Measurements from ENCODE around the gene HSPA2. TPM values are rescaled to one million over a fixed set of nuclear protein-coding genes. Genes with fewer than 3 reads are reported as not detected.

HSPA2 gene
- total and polyA plus RNA-seq, 2 experiments from 2014 or later, result 0.93 to 2.4 TPM

DNA sequence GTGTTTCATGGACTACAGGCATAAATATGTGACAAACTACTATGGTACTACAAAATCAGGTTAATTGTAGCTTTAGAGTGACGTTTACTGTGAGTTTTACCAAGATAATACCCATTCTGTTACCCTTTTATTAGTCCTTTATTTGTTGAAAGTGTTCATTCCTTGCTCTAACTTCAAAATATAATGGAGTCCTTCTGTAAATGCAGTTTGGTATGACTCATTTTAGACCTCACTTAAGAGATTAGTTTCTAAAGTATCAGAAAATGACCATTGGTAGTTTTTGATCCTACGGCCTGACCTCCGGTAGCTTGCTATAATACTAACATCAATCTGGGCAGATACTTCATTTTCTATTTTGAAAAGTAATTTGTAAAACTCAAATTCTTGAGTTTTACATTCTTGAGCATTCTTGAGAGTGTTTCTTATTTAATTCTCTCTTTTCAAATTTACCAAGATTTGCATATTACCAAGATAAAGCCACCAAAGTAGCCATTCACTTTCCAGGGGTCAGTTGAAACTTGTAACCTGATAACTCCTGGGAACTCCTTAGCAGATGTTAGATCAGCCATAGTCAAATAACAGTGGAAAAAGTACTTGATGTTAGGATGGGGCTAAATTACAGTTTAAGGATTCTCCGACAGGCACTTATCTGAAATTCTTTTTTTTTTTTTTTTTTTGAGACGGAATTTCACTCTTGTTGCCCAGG, 4.2 kb downstream of the HSPA2 start:
- DNase-seq (ENCODE audit: low read depth in 1 of 2, low spot score in 1 of 2), result no peak
- no peaks in the 10 kb centered on the region for H3K36me3 ChIP-seq
- H3K4me3 ChIP-seq, result no peak overlapping the region
- H3K4me1 ChIP-seq (ENCODE audit: low read depth), result no peaks in the 10 kb centered on the region
- peaks cover 15% of the 10 kb centered on the region for H3K27me3 ChIP-seq
- TF ChIP-seq, protein P1, sequence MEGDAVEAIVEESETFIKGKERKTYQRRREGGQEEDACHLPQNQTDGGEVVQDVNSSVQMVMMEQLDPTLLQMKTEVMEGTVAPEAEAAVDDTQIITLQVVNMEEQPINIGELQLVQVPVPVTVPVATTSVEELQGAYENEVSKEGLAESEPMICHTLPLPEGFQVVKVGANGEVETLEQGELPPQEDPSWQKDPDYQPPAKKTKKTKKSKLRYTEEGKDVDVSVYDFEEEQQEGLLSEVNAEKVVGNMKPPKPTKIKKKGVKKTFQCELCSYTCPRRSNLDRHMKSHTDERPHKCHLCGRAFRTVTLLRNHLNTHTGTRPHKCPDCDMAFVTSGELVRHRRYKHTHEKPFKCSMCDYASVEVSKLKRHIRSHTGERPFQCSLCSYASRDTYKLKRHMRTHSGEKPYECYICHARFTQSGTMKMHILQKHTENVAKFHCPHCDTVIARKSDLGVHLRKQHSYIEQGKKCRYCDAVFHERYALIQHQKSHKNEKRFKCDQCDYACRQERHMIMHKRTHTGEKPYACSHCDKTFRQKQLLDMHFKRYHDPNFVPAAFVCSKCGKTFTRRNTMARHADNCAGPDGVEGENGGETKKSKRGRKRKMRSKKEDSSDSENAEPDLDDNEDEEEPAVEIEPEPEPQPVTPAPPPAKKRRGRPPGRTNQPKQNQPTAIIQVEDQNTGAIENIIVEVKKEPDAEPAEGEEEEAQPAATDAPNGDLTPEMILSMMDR (IDR thresholded peaks at IDR 0.05; ENCODE audit: low read depth, low read length), result no peak
- no peak overlapping the region for H3K27ac ChIP-seq
- H3K9me3 ChIP-seq (ENCODE audit: low read depth), result no peaks in the 10 kb centered on the region

DNA sequence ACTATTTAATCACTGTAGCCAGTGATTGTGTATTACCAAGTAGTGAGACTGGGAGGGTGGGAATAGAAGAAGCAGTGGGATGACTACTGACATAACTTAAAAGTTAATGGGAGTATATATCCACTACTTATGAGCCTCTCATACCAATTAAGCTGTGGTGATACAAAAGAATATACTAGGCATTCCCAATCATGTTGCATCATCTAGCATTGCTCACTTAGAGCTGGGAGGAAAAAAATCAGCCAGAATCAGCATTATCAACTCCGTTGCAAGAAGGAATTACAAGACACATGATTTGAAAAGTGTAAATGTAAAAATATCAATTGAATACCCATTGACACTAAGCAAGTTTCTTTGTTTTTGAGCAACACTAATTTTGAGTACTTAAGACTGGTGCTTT, 8.5 kb downstream of the HSPA2 start:
- no peak overlapping the region for H3K4me3 ChIP-seq
- no peak for DNase-seq (ENCODE audit: low read depth in 1 of 2, low spot score in 1 of 2)
- H3K27me3 ChIP-seq, result peaks cover 32% of the 10 kb centered on the region
- H3K4me1 ChIP-seq (ENCODE audit: low read depth), result no peaks in the 10 kb centered on the region
- H3K9me3 ChIP-seq (ENCODE audit: low read depth), result no peaks in the 10 kb centered on the region
- TF ChIP-seq, protein P1 (IDR thresholded peaks at IDR 0.05; ENCODE audit: low read depth, low read length), result no peak
- H3K36me3 ChIP-seq, result no peaks in the 10 kb centered on the region
- H3K27ac ChIP-seq, result no peak overlapping the region

DNA sequence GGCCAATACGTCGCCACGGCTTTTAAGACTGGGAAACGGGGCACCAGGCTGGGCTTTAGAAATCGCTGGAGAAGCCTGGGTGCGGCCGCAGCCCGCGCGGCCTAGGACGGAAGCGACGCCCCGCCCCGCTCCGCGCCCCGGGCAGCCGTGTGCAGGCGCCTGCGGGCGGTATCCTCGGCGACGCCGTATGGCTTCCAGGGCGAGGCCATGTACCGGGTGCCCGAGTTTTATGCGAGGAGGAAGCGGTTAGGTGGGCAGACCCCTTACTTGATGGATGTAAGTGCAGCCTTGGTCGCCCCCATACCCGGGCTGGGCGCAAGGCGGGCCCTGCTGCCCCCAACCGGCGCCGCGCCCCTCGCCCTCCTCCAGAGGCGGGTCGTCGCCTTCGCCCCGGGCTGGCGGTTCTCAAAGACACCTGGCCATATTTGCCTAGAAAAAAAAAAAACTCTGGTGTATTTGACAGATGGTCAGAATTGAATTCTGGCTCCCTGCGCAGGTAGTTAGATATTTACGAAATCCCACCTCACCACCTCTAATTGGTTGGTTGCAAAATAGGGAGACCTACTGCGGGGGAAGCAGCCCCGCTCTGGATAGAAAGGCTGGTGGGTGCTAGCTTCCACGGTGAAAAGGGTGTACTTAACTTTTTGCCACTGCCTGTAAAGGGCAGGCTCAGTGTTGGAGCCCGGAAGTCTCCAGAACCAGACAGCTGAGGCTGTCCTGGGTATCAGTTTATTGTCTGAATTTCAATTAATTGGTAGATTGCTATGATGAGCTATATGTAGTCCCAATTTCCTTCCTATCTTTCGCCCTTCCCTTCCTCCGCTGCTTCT, 9.5 kb downstream of the HSPA2 start, which contains the start of gene PPP1R36:
TSS of gene PPP1R36 (plus strand) at position 171 of the 830 bp plus-strand sequence. CDS start at position 208, 37 bp downstream.
- TF ChIP-seq, protein P1 (IDR thresholded peaks at IDR 0.05; ENCODE audit: low read depth, low read length), result no peak
- Histone ChIP-seq H3K27ac (no peak within 1 kb of the TSS), H3K4me3 (peak within 1 kb of the TSS; percentile 52), H3K4me1 (ENCODE audit: low read depth) (no peaks in the 10 kb centered on the region), H3K9me3 (ENCODE audit: low read depth) (no peaks in the 10 kb centered on the region), H3K27me3 (peaks cover 32% of the 10 kb centered on the region), H3K36me3 (no peaks in the 10 kb centered on the region)
- peak in 1 of 2 donors; percentile 62 for DNase-seq (ENCODE audit: low read depth in 1 of 2, low spot score in 1 of 2)

DNA sequence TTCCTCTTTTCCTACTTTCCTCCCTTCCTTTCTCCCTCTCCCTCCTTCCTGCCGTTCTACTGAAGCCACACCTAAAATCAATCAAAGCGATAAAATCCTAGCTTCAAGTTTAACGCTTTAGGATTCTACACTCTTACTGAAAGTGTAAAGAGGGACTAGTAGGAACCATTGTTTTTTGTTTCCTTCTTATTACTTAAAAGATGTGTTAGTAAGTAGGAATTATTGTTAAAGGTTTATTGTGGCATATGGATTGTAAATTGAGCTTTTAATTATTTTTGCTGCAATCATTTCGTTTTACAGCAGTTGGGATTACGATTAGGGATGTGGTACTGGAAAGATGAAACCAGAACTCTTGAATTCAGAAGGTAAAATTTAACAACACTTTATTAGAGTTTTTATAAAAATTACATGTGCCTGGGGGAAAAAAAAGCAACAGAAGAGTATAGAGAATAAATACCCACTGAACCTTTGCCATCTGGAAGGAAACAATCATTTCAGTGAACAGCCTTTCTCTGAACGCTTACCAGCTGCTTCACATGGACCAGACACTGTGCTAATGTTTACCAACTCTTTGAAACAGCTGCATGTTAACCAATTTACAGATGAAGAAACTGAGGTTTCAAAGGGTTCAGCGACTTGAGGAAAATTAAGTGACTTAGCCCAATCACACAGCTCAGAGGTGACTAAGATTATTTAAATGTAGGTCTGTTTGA, 10.2 kb downstream of the HSPA2 start:
- peaks cover 32% of the 10 kb centered on the region for H3K27me3 ChIP-seq
- no peaks in the 10 kb centered on the region for H3K4me1 ChIP-seq (ENCODE audit: low read depth)
- H3K9me3 ChIP-seq (ENCODE audit: low read depth), result no peaks in the 10 kb centered on the region
- TF ChIP-seq, protein P1 (IDR thresholded peaks at IDR 0.05; ENCODE audit: low read depth, low read length), result no peak
- H3K36me3 ChIP-seq, result no peaks in the 10 kb centered on the region
- no peak for DNase-seq (ENCODE audit: low read depth in 1 of 2, low spot score in 1 of 2)
- H3K27ac ChIP-seq, result no peak overlapping the region
- H3K4me3 ChIP-seq, result no peak overlapping the region

DNA sequence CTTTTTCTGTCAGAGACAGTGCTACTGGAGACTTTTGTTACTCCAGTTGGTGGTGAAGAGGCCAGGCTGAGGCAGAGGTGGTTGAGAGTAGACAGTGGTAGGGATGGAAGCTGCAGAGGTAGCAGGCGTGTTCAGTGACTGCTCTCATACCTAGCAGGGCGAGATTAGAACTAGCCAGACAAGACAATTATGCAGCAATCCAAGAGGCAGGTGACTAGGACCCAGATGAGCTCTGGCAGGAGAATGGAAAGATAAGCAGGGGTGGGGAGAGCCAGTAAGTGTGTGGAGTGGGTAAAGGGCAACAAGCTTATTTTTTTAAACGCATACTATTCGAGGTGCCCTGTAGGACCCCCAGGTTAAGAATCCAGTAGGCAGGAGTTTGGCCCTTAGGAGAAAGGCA, 14.0 kb downstream of the HSPA2 start:
- Histone ChIP-seq H3K27ac (no peak overlapping the region), H3K36me3 (no peaks in the 10 kb centered on the region), H3K9me3 (ENCODE audit: low read depth) (no peaks in the 10 kb centered on the region), H3K4me3 (no peak overlapping the region), H3K4me1 (ENCODE audit: low read depth) (no peaks in the 10 kb centered on the region), H3K27me3 (peaks cover 20% of the 10 kb centered on the region)
- DNase-seq (ENCODE audit: low read depth in 1 of 2, low spot score in 1 of 2), result no peak
- TF ChIP-seq, protein P1 (IDR thresholded peaks at IDR 0.05; ENCODE audit: low read depth, low read length), result no peak
